Measurements from ENCODE around the gene LTBP1.

LTBP1 gene

DNA sequence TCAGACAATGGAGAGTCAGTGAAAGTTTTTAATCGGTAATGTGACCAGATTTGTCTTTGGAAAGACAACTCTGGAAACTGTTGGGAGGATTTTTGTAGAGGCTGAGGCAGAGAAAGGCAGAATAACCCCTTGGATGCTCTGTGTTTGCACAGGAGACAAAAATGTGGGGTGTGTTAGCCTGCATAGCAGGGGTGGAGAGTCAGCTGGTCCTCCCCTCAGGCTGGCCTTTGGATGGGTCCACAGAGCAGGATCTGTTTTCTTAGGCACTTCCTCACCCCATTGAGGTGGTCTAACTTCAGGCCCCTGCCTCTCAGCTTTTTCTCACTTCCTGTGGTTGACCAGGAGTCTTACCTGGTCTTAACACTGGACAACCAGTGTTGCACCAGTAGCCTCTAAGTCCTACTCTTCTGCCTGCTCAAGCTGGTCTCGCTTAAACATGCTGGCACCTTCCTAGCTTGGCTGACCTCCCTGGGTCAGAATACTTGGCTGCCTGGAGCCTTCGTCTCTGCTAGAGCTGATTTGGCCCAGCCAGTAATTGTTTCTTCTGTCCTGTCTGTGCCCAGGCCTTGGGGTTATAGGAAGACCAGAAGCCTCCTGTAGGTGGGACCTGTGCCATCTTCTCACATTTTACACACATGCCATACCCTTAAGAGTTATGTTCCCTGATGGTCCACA lies 269.9 kb downstream of the LTBP1 start:
- no peaks in the 10 kb centered on the region for H3K36me3 ChIP-seq (ENCODE audit: control insufficient read depth, insufficient read depth, low read length)
- no peak overlapping the region for H3K4me3 ChIP-seq (replicated peaks; ENCODE audit: low read depth, low read length)
- no peak for DNase-seq (ENCODE audit: extremely low read depth, insufficient read length)
- no peak for TF ChIP-seq CTCF (IDR thresholded peaks at IDR 0.05; ENCODE audit: insufficient read depth, low read length, poor library complexity, severe bottlenecking)
- H3K27me3 ChIP-seq (replicated peaks; ENCODE audit: control insufficient read depth, insufficient read depth, low read length), result no peaks in the 10 kb centered on the region; the same call in none of the 2 replicates

DNA sequence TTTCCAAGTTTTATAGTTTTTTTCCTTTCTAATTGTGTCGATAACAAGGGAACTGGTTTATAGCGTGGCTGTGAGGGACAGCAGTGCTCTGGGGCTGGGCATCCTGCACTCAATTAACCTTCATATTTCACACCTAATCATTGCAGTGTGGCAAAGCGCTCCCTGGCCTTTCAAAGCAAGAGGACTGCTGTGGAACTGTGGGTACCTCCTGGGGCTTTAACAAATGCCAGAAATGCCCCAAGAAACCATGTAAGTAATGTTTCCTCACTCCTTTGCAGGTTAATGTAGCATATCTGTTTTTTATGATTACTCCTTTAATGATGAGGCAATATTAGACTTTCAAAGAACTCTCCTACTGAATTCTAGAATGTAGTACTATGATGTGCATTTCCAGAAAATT lies 270.7 kb downstream of the LTBP1 start:
- DNase-seq (ENCODE audit: extremely low read depth, insufficient read length), result no peak
- TF ChIP-seq CTCF (IDR thresholded peaks at IDR 0.05; ENCODE audit: insufficient read depth, low read length, poor library complexity, severe bottlenecking), result no peak
- H3K27me3 ChIP-seq (replicated peaks; ENCODE audit: control insufficient read depth, insufficient read depth, low read length), result no peaks in the 10 kb centered on the region; the same call in none of the 2 replicates
- no peaks in the 10 kb centered on the region for H3K36me3 ChIP-seq (ENCODE audit: control insufficient read depth, insufficient read depth, low read length)
- H3K4me3 ChIP-seq (replicated peaks; ENCODE audit: low read depth, low read length), result no peak overlapping the region

DNA sequence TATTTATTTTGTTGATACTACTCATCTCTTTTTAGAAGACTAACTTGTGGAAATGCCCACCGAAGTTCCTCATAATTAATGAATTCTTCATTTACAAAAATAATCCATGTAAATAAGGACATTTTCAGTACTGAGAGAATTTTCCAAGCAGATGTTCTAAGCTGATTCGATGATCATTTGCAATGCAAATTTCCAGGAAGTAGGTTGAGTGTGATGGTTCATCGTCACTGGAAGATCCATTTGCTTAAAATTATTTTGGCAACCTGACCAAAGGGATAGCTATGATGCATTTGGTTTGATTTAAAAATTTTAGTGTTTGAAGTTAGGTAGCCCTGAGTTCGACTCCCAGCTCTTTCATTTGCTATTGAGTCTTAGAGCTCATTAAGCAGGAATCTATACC lies 272.4 kb downstream of the LTBP1 start:
- DNase-seq (ENCODE audit: extremely low read depth, insufficient read length), result no peak
- H3K27me3 ChIP-seq (replicated peaks; ENCODE audit: control insufficient read depth, insufficient read depth, low read length), result no peaks in the 10 kb centered on the region; the same call in none of the 2 replicates
- H3K4me3 ChIP-seq (replicated peaks; ENCODE audit: low read depth, low read length), result no peak overlapping the region
- no peak for TF ChIP-seq CTCF (IDR thresholded peaks at IDR 0.05; ENCODE audit: insufficient read depth, low read length, poor library complexity, severe bottlenecking)
- no peaks in the 10 kb centered on the region for H3K36me3 ChIP-seq (ENCODE audit: control insufficient read depth, insufficient read depth, low read length)

DNA sequence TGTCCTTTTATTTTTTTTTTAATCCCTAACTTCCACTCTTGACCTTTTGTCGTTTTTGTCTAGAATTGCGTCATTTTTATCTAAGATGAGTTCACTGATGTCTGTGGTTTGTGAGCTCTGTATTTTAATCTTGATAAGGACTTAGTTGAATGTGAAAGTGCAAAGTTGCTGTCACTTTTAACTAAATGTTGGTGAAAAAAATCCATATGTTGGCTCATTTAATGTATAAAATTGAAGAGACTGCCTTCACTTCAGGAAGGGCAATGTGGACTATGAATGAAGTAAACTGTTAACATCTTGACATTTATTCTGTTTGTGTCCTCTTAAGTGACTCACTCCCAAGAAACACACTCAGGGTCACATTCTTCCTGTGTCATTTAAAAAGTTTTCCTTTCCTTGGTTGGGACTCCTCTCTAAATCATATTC lies 273.1 kb downstream of the LTBP1 start:
- no peak for TF ChIP-seq CTCF (IDR thresholded peaks at IDR 0.05; ENCODE audit: insufficient read depth, low read length, poor library complexity, severe bottlenecking)
- H3K4me3 ChIP-seq (replicated peaks; ENCODE audit: low read depth, low read length), result no peak overlapping the region
- no peaks in the 10 kb centered on the region; the same call in none of the 2 replicates for H3K27me3 ChIP-seq (replicated peaks; ENCODE audit: control insufficient read depth, insufficient read depth, low read length)
- H3K36me3 ChIP-seq (ENCODE audit: control insufficient read depth, insufficient read depth, low read length), result no peaks in the 10 kb centered on the region
- DNase-seq (ENCODE audit: extremely low read depth, insufficient read length), result no peak

DNA sequence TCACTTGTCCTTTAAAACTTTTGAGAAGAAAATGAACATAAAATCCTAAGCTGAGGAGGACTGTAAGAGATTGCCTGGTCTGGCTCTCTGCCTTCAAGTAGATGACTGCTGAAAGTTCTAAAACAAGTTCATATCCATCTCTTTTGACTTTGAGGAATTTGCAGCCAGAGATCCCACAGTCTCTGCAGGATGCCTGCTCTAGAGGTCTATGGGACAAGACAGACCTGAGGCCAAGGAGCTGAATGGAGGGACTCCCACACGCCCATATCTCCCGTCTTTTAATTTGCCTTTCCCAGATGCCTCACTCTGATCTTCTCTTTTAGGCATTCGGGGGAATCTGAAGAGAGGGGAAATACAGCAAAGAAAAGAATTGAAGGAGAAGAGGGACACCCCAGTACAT lies 273.8 kb downstream of the LTBP1 start:
- no peak overlapping the region for H3K4me3 ChIP-seq (replicated peaks; ENCODE audit: low read depth, low read length)
- H3K36me3 ChIP-seq (ENCODE audit: control insufficient read depth, insufficient read depth, low read length), result no peaks in the 10 kb centered on the region
- no peak for TF ChIP-seq CTCF (IDR thresholded peaks at IDR 0.05; ENCODE audit: insufficient read depth, low read length, poor library complexity, severe bottlenecking)
- no peak for DNase-seq (ENCODE audit: extremely low read depth, insufficient read length)
- H3K27me3 ChIP-seq (replicated peaks; ENCODE audit: control insufficient read depth, insufficient read depth, low read length), result no peaks in the 10 kb centered on the region; the same call in none of the 2 replicates

Measured in GM06990 (cell line).